ENCODE results near the gene MPP4. TPM values are rescaled to one million over a fixed set of nuclear protein-coding genes. Genes with fewer than 3 reads are reported as not detected.
A peak's percentile ranks its signal among the peaks of the same experiment; 100 is the strongest.

Gene MPP4
- total and polyA plus RNA-seq, 2 donors from 2014 or later: 0.19 TPM; not detected in 1

- DNase-seq (peak in 3 of 5 donors; percentile 18 to 60 (median 41)), FAIRE-seq (no peak)
- Histone ChIP-seq H3K4me1 (ENCODE audit: control insufficient read depth in 2 of 3, insufficient read depth in 2 of 3, low read depth in 1 of 3, low read length in 3 of 3) (no peaks in the 10 kb centered on the region), H3K27me3 (ENCODE audit: control insufficient read depth, insufficient read depth, low read length) (no peaks in the 10 kb centered on the region), H3K27ac (ENCODE audit: low read depth in 2 of 2, low read length in 2 of 2) (no peak overlapping the region), H3K9me3 (ENCODE audit: control insufficient read depth in 2 of 3, insufficient read depth in 1 of 3, low read length in 3 of 3) (peaks cover 0 to 3% (median 0%) of the 10 kb centered on the region in 3 donors), H3K4me3 (ENCODE audit: low read length in 3 of 3) (no peak overlapping the region), H3K9ac (ENCODE audit: low read length in 3 of 3) (no peak overlapping the region), H3K36me3 (ENCODE audit: control insufficient read depth in 2 of 3, insufficient read depth in 3 of 3, low read length in 3 of 3) (peaks cover 3 to 26% (median 12%) of the 10 kb centered on the region in 3 donors)
- no peak for TF ChIP-seq CTCF (IDR thresholded peaks at IDR 0.05; ENCODE audit: borderline replicate concordance, extremely low read depth, insufficient read depth)
- intact Hi-C loops (cut with DNase I): no loop called here
These were observed 17.0 kb upstream of the MPP4 start for GRCh38 chr2:201715459-201715858.

GRCh38 chr2:201712726-201713125, 14.3 kb upstream of the MPP4 start:
- no peak for FAIRE-seq
- intact Hi-C loops (cut with DNase I): no loop called here
- H3K9me3 ChIP-seq (ENCODE audit: control insufficient read depth in 2 of 3, insufficient read depth in 1 of 3, low read length in 3 of 3): no peaks in the 10 kb centered on the region
- H3K4me3 ChIP-seq (ENCODE audit: low read length in 3 of 3): no peak overlapping the region
- H3K36me3 ChIP-seq (ENCODE audit: control insufficient read depth in 2 of 3, insufficient read depth in 3 of 3, low read length in 3 of 3): peaks cover 3 to 47% (median 16%) of the 10 kb centered on the region in 3 donors
- no peak for DNase-seq
- H3K27ac ChIP-seq (ENCODE audit: low read depth in 2 of 2, low read length in 2 of 2): no peak overlapping the region
- no peaks in the 10 kb centered on the region for H3K27me3 ChIP-seq (ENCODE audit: control insufficient read depth, insufficient read depth, low read length)
- no peak overlapping the region for H3K9ac ChIP-seq (ENCODE audit: low read length in 3 of 3)
- TF ChIP-seq CTCF (IDR thresholded peaks at IDR 0.05; ENCODE audit: borderline replicate concordance, extremely low read depth, insufficient read depth): no peak
- no peaks in the 10 kb centered on the region for H3K4me1 ChIP-seq (ENCODE audit: control insufficient read depth in 2 of 3, insufficient read depth in 2 of 3, low read depth in 1 of 3, low read length in 3 of 3)

- FAIRE-seq: no peak
- H3K27ac ChIP-seq (ENCODE audit: low read depth in 2 of 2, low read length in 2 of 2): no peak overlapping the region
- H3K4me1 ChIP-seq (ENCODE audit: control insufficient read depth in 2 of 3, insufficient read depth in 2 of 3, low read depth in 1 of 3, low read length in 3 of 3): no peaks in the 10 kb centered on the region
These were observed 11.3 kb upstream of the MPP4 start for GRCh38 chr2:201709747-201710146.

More at GRCh38 chr2:201709747-201710146, 11.3 kb upstream of the MPP4 start:
- Histone ChIP-seq H3K4me3 (ENCODE audit: low read length in 3 of 3) (no peak overlapping the region), H3K9ac (ENCODE audit: low read length in 3 of 3) (no peak overlapping the region), H3K36me3 (ENCODE audit: control insufficient read depth in 2 of 3, insufficient read depth in 3 of 3, low read length in 3 of 3) (peaks cover 3 to 51% (median 20%) of the 10 kb centered on the region in 3 donors), H3K9me3 (ENCODE audit: control insufficient read depth in 2 of 3, insufficient read depth in 1 of 3, low read length in 3 of 3) (no peaks in the 10 kb centered on the region), H3K27me3 (ENCODE audit: control insufficient read depth, insufficient read depth, low read length) (no peaks in the 10 kb centered on the region)
- intact Hi-C loops (cut with DNase I): no loop called here
- TF ChIP-seq CTCF (IDR thresholded peaks at IDR 0.05; ENCODE audit: borderline replicate concordance, extremely low read depth, insufficient read depth): no peak
- no peak for DNase-seq

Measured in kidney (tissue), 14 donors.